DMS 273 (cell line): ENCODE results near the gene EXOC6.
"Not testable (repeated sequence)": the region's sequence is repeated elsewhere in the genome, so short reads cannot be mapped to it uniquely, and the experiment has no call there.

Source experiments
- DNase-seq: peaks from one replicate; lab custom pipeline; 2025; ENCODE audit not compliant: unreplicated experiment; lab: John Stamatoyannopoulos, UW

Gene EXOC6

GRCh38 chr10:93101148-93101547, 252.8 kb downstream of the EXOC6 start:
- not testable (repeated sequence) for DNase-seq

DNA sequence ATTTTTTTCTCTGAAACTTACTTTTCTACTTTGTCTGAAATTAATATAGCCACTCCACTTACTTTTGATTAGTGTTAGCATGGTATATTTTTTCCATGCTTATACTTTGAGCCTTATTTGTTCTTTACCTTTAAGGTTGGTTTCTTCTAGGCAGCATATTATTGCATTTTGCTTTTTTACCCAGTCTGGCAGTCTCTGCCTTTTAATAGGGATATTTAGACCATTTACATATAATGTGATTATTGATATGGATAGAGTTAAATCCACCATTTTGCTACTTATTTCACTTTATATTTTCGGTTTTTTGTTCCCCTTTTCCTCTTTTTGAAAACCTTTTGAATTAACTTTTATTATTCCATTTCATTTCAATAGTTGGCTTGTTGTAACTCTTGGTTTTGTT, 255.6 kb downstream of the EXOC6 start:
- no peak for DNase-seq

DNA sequence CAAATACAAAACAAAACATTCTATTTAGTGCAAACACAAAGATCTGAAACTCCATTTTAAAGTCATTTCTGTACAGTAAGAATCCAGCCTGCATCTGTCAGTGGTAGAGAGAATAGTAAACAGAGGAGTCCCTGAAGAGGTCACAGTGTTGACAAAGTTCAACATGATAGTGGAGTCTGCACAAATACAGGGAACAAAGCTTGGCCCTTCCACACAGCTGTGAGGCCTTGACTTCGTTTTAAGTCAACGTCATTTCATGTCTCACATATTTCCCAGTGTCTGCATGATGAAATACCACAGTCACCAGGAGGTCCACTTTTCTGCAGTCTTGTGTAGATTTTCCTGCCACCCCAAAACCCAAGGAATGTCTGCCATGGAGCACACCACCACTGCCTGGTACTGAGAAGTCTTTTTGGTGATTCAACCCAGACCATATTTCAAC, 258.3 kb downstream of the EXOC6 start:
- DNase-seq: no peak
